ENCODE results near the gene MCU.
"Not testable (repeated sequence)": the region's sequence is repeated elsewhere in the genome, so short reads cannot be mapped to it uniquely, and the experiment has no call there.

The MCU gene, protein sequence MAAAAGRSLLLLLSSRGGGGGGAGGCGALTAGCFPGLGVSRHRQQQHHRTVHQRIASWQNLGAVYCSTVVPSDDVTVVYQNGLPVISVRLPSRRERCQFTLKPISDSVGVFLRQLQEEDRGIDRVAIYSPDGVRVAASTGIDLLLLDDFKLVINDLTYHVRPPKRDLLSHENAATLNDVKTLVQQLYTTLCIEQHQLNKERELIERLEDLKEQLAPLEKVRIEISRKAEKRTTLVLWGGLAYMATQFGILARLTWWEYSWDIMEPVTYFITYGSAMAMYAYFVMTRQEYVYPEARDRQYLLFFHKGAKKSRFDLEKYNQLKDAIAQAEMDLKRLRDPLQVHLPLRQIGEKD

DNA sequence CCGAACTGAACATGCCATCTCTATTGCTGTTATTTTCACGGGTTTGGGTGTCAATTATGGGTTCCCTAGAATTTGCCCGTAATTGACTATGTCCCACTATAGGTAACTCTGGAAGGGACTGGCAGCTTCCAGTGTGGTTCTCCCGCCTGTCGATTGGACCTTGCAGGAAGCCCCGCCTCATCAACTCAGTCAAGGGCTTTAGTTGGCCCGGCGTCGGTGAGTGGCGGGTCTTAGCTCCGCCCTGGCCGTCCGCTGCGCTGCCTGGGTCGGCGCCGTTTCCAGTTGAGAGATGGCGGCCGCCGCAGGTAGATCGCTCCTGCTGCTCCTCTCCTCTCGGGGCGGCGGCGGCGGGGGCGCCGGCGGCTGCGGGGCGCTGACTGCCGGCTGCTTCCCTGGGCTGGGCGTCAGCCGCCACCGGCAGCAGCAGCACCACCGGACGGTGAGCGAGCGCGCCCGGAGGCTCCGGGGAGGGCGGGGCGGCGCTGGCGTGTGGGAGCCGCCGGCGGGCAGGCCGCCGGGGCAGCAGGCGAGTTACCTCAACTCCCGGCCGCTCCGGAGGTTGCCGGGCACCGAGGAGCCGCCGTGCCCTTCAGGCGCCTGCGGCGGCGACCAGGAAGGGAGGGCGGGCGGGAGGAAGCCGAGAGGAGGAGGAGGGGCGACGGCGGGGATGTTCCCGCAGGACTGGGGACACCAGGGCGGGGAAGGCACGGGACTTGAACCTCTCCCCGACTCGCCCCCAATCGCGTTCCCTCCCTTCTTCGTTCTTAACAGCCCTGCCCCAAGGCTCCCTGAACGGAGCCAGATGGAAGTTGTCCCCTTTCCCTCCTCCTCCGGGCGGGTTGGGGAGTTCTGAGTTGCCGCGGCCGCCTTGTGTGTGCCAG, at the start of gene MCU:
Gene MCU, plus strand, starts transcription at position 281 of the 881 bp plus-strand sequence. Its CDS starts 9 bp downstream, at position 290.
- peak; percentile 91 for DNase-seq (ENCODE audit: low read depth)

DNA sequence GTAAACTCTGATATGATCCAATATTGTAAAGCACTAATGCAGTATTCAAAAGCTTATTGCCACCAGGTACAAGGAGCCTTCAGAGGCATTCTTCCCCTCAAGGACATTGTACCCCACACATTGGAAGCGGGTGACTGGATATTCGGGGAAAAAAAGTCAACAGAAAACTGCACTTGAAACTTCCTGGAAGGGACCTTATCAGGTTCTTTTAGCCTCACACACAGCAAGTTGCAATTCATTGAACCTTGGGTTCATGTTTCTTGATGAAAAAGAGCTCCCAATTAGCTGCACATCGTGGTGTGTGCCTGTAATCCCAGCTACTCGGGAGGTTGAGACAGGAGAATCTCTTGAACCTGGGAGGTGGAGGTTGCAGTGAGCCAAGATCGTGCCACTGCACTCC, 49.6 kb upstream of the MCU start:
- DNase-seq (ENCODE audit: low read depth) = no peak

DNA sequence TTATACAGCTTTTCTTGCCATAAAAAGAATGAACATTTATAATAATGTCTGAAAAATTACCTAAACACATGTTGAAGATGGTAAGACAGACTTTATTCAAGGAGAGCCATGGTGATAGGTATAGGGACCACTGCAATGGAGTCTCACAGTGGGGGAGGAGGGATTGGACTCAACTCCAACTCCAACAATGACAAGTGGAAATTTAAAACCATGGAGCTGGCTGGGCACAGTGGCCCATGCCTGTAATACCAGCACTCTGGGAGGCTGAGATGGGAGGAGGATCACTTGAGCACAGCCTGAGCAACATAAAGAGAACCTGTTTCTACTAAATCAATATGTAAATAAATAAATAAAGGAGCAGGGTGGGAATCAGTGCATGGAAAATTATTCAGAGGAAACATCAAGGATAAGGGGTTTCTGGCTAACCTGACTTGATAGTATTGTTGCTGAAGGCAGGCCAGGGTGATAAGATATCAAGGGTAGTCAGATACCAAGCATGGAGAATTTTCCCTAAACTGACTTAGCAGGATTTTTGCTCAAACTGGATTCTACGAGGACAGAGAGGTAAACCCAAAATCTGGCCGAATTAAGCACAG, 46.6 kb upstream of the MCU start:
- no peak for DNase-seq (ENCODE audit: low read depth)

DNA sequence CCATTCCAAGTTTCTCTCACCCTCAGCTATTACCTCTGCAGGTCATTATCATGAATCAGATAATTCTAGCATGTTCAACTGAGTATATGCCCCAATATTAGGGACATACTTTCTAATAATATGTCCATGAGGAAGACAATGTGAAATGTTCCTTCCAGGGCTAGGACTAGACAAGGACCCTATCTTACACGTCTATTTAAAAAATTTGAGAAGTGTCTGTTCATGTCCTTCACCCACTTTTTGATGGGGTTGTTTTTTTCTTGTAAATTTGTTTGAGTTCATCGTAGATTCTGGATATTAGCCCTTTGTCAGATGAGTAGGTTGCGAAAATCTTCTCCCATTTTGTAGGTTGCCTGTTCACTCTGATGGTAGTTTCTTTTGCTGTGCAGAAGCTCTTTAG, 45.0 kb upstream of the MCU start:
- DNase-seq (ENCODE audit: low read depth) = not testable (repeated sequence)

DNA sequence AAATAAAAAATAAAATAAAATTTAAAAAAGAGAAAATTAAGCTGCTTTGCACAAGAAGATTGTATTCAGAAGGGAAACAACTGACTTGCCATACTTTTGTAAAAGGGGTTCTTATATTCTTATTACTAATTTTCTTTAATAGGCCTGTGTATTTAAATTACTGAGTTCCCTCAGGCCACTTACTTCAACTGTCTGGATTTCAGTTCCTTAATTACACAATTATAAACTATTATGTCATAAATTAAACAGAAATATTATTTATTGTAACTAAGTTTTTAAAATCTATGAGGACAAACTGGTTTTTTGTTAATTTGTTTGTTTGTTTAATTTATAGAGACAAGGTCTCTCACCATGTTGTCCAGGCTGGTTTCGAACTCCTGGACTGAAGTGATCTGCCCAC, 43.6 kb upstream of the MCU start:
- no peak for DNase-seq (ENCODE audit: low read depth)

DNA sequence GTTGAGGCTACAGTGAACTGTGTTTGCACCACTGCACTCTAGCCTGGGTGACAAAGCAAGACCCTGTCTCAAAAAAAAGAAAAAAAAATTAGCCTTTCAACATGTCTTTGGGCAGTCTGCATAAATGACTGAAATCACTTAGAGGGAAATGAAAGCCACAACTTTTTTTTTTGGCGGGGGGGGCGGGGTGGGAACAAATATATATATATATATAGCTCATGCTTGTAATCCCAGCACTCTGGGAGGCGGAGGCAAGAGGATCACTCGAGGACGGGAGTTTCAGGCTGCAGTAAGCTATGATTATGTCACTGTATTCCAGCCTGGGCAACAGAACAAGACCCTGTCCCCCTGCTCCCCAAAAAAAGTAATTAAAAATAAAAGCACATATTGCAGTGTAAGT, 42.7 kb upstream of the MCU start:
- no peak for DNase-seq (ENCODE audit: low read depth)

DNA sequence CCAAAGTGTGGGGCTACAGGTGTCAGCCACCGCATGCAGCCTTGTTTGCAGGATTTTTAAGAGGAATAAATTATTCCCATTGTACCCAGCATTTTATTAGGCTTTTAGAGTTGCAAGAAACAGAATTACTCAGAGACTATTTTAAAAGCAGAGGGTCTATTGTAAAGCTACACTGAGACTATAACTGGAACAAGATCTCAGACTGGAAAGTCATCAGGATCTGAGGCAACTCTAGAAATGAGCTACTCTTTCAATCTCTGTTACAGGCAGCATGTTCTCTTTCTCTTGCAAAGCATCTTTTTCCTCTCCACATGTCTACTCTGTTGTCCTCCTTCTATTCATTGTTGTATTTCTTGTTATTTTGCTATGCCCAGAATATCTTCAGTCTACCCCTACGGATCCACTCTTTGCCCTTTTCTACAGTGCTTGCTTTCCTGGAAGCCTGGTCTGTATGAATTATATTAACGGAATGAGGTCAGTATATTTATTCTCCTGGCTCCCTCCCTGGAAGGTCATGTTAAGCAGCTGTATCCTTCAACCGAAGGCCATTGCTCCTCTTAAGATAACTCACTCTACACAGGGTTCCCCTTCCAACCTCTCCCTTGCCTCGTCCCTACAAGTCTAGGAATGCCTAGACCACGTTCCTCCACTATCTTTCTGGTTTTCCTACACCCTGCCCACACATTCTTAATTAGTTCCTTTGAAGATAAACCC, 38.4 kb upstream of the MCU start:
- DNase-seq (ENCODE audit: low read depth) = no peak

DNA sequence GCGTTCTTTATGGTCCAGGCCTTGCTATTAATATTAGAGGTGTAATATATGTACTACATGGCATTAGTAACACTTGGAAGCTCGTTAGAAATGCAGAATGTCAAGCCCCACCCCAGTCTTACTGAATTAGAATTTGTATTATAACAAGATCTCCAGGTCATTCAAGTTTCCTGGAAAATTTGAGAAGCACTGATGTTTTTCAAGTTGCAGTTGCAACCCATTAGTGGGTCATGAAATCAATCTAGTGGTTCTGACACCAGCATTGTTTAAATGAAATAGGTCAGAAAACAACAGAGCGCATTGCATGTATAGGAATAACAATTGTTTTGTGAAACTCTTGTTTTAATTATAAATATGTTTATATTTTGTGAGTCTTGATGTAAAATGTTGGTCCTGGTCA, 37.2 kb upstream of the MCU start:
- no peak for DNase-seq (ENCODE audit: low read depth)

DNA sequence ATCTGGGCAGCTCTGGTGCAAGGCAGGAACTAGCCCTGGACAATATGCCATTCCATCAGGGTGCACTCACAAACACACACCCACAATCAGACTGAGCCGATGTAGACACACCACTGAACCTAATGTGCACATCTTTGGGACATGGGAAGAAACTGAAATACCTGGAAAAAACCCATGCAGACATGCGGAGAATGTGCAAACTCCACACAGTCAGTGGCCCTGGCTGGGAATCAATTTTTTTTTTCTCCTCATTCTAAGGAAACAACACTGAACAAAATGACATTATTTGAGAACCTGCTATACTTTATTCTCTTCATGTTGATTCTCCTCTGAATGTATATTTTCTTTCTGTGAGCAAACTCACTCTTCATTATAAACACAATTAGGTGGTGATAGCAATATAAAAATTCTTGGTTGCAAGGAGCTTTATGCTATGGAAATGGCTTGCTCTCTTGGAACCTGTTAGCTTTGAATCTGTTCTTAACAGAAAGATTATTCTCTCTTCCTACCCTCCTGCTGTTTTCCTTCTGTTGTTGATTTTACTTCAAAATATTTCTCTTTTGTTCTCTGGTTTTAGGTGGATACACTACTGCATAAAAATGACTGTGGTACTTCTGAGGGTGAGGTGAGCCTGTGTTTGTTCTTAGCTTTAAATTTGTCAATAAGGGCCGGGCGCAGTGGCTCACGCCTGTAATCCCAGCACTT, 33.1 kb upstream of the MCU start:
- no peak for DNase-seq (ENCODE audit: low read depth)

DNA sequence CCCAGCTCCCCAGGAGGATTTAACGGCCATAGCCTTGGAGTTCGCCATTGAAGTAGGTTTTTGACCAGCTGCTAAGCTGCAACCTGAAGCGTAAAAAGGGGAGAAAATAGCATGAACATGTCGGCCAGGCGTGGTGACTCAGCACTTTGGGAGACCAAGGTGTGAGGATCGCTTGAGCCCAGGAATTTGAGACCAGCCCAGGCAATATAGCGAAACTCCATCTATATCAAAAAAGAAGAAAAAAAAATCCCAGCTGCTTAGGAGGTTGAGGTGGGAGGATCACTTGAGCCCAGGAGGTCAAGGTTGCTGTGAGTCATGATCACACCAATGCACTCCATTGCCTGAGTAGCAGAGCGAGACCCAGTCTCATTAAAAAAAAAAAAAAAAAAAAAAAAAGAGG, 32.2 kb upstream of the MCU start:
- DNase-seq (ENCODE audit: low read depth) = no peak

DNA sequence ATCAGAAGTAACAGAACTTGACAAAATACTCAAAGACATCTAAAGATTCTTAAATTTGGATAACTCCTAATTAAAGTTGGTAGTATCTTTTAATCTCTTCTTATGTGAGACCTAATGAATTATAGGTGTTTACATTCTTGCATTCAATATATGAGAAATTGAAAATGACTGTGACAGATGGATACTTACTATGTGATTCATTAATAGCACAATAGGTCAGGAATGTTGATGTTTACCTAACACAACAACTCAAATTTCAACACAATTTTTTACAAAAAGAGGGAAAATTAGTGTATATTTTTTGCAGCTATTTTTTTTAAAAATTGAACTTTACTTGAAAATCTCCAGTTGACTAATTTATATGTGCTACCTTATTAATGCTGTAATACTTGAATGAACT, 31.7 kb upstream of the MCU start:
- no peak for DNase-seq (ENCODE audit: low read depth)

DNA sequence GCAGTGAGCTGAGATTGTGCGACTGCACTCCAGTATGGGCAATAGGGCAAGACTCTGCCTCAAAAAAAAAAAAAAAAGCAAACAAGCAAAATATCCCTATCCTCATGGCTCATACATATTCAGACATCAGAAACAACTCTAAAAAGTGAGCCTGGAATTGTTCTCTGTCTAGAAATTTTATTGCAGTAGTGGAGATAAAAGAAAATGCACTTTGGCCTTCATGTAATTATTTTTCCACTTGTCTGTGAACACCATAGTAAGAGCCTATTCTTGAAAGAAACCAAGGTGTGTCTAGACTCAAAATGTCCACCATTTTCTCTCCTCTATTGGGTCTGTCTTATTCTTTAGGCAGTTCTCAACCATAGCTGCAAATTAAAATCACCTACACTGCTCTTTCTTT, 30.5 kb upstream of the MCU start:
- DNase-seq (ENCODE audit: low read depth) = no peak

DNA sequence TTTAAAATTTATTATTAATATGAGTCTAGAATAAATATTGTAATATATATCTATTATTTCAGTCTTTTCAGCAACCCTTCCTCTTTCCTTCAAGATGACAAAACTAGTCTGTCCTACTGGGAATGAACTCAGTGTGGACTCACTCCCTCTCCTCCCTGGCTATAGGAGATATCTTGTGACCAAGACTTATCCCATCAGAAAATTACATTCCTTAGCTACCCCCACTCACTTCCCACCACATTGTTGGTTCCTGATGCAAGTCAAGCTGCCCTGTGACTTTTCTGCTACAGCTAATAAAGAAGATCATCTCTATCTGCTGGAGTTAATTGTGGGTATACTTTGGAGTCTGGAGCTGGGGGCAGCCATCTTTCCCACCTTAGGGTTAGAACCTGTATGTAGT, 28.0 kb upstream of the MCU start:
- no peak for DNase-seq (ENCODE audit: low read depth)

DNA sequence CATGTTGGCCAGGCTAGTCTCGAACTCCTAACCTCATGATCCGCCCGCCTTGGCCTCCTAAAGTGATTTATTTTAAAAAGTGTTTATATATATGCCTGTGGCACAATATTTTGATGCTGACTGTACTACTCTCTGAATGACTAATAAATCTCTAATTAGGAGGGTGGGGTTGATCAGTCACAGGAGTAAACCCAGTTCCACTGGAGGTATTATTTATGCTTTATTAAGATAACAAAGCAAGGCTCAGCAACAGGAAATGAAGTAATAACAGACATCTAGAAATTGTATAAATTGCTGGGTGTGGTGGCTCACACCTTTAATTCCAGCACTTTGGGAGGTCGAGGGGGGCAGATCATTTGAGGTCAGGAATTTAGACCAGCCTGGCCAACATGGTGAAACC, 26.0 kb upstream of the MCU start:
- DNase-seq (ENCODE audit: low read depth) = no peak

DNA sequence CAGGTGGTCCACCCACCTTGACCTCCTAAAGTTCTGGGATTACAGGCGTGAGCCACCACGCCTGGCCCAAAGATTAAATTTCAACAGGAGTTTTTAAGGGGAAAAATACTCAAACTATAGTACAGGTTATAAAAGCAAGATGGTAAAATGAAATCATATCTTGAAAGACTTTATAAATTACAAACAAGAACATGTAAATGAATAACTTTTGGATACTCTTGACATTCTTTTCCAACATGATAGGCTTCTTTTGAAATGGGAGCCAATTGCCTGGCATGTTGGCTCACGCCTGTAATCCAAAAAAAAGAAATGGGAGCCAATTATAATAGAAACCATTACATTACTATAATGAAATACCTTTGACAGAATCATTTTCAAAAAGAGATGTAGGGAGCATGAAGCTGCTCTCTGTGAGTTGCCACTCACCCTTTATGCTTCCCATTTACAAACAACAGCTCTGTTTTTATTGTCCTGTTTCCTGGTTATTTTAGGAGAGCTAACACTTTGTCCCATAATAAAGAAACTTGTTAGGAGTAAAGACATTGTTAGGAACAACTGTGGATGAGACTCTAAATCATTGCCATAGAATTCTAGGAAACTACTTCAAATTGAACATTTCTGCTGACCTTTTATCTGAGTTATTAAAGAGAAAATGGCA, 24.6 kb upstream of the MCU start:
- no peak for DNase-seq (ENCODE audit: low read depth)

DNA sequence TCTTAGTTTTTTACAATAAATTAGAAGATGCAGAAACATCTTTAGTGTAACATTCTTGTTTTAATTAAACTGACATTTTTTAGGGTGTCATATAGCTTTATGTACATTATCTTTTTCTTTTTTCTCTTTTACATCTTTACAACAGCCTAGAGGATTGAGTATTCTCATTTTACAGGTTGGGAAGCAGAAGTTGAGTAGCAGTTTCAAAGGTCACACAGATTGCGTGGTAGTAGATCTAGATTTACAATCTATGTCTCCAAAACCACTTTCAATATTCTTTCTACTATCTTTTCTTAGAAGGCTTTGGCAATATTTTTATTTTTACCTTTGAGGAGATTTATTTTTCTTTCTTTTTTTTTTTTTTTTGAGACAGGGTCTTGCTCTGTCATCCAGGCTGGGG, 18.7 kb upstream of the MCU start:
- DNase-seq (ENCODE audit: low read depth) = no peak

DNA sequence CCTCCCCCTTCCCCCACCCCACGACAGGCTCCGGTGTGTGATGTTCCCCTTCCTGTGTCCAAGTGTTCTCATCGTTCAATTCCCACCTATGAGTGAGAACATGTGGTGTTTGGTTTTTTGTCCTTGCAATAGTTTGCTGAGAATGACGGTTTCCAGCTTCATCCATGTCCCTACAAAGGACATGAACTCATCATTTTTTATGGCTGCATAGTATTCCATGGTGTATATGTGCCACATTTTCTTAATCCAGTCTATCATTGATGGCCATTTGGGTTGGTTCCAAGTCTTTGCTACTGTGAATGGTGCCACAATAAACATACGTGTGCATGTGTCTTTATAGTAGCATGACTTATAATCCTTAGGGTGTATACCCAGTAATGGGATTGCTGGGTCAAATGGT, 17.8 kb upstream of the MCU start:
- not testable (repeated sequence) for DNase-seq (ENCODE audit: low read depth)

DNA sequence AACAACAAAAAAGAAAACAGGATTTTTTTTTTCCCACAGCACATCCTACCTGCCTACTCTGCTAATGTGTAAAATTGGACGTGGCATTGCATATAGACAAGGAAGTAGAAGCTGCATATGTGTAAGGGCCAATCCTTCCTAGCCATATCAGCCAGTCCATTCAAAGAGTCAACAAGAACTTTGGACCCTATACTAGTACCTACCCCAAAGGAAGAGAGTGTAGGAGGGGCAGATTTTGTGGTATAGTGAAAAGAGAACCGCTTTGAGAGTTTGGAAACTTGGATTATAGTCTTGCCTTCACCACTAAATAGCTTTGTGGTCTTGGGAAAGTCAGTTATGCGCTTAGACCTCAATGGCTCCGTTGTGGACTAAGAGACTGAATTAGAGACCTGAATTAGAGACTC, 12.1 kb upstream of the MCU start:
- no peak for DNase-seq (ENCODE audit: low read depth)

DNA sequence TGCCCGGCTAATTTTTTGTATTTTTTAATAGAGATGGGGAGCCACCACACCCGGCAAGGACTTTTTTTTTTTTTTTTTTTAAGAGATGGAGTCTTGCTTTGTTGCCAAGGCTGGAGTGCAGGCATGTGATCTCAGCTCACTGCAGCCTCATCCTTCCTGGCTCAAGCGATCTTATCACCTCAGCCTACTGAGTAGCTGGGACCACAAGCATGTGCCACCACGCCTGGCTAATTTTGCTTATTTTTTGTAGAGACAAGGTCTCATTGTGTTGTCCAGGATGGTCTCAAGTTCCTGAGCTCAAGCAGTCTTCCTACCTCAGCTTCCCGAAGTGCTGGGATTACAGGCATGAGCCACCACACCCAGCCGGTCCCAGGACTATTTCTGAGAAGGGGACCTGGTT, 9.3 kb upstream of the MCU start:
- DNase-seq (ENCODE audit: low read depth) = no peak

DNA sequence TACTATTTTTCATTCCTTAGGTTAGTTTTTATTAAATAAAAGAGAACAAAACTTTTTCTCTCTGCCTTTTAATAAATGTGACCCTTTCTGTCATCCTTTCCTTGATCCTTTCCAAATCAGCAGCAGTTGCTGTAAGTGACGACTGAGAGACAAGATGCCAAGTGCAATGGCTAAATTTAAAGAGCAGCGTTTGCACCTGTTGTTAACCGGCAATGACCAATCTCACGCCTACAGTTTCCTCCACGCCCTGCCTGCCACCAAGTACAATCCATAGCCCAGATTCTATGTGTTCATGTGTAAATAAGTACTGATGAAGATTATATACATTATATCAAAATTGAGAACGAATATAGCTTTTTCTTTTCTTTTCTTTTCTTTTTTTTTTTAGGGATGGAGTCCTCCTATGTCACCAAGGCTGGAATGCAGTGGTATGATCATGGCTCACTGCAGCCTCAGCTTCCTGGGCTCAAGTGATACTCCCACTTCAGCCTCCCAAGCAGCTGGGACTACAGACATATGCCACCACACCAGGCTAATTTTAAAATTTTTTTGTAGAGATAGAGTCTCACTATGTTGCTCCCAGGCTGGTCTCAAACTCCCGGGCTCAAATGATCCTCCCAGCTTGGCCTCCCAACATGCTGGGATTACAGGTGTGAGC, 6.5 kb upstream of the MCU start:
- no peak for DNase-seq (ENCODE audit: low read depth)

DNA sequence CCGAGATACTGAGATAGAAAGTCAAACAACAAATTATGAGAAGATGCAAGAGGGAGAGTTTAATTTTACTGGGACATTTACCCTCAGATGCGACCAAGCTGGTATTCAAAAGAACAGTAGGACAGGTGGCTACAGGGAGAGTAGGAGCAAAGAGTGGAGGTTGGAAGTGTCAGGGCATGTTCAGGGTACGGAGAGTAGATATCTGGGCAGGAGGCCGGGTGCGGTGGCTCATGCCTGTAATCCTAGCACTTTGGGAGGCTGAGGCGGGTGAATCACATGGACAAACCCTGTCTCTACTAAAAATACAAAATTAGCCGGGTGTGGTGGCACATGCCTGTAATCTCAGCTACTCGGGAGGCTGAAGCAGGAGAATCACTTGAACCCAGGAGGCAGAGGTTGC, 5.5 kb upstream of the MCU start:
- DNase-seq (ENCODE audit: low read depth) = not testable (repeated sequence)
